Measurements from ENCODE around the gene DPH3.

DNA sequence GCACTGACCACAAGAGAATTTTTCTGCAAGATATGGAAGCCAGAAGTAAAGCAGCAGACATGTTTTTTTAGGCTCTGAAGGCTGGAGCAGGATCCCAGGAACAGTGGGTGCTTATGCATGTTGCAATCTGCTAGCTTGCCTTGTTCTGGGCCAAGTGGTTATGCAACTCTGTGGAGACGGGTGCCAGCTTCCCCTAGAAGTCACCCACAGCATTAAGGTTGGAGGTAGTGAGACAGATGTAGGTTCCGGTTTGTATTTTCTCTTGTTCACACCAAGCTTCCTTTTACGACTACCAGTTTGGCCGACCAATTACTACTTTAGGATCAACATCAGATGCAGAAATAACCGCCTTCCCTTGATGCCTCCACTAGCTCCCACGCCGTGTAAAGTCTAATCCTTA is 11.1 kb downstream of the DPH3 start:
- TF ChIP-seq, protein P1, sequence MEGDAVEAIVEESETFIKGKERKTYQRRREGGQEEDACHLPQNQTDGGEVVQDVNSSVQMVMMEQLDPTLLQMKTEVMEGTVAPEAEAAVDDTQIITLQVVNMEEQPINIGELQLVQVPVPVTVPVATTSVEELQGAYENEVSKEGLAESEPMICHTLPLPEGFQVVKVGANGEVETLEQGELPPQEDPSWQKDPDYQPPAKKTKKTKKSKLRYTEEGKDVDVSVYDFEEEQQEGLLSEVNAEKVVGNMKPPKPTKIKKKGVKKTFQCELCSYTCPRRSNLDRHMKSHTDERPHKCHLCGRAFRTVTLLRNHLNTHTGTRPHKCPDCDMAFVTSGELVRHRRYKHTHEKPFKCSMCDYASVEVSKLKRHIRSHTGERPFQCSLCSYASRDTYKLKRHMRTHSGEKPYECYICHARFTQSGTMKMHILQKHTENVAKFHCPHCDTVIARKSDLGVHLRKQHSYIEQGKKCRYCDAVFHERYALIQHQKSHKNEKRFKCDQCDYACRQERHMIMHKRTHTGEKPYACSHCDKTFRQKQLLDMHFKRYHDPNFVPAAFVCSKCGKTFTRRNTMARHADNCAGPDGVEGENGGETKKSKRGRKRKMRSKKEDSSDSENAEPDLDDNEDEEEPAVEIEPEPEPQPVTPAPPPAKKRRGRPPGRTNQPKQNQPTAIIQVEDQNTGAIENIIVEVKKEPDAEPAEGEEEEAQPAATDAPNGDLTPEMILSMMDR (IDR thresholded peaks at IDR 0.05): no peak
- no peak for TF ChIP-seq POLR2A (IDR thresholded peaks at IDR 0.05)
